GM12878 (cell line): ENCODE measurements around the gene MAP4K1. TPM values are rescaled to one million over a fixed set of nuclear protein-coding genes. Genes with fewer than 3 reads are reported as not detected.

Experiments used
- ATF3 ChIP-seq: IDR thresholded peaks from 2 replicates; pipeline ENCODE4 v1.6.1; 2011; ENCODE audit warnings: low read depth, mild to moderate bottlenecking, low read length, moderate library complexity, borderline replicate concordance; ENCODE audit errors: extremely low read depth
- CBX3 ChIP-seq: fragments of 200-600 bp; sonication (generic); IDR thresholded peaks from 2 replicates; pipeline ENCODE4 v1.6.1; 2016; ENCODE audit warnings: low read depth, borderline replicate concordance
- EP300 ChIP-seq, 2 experiments: fragments of 150-350 bp in 1 of 2; IDR thresholded peaks; 2 replicates each; pipeline ENCODE4 v1.6.1; 2011 to 2012; ENCODE audit warnings: low read depth in 2 of 2, low read length in 2 of 2, borderline replicate concordance in 1 of 2, improper control_type of control experiment in 1 of 2, inconsistent platforms in 1 of 2; ENCODE audit not compliant: control insufficient read depth in 1 of 2
- FOXK2 ChIP-seq: fragments of 450-650 bp; IDR thresholded peaks from 2 replicates; pipeline ENCODE4 v1.6.1; 2017; ENCODE audit warnings: mild to moderate bottlenecking, moderate library complexity
- IRF3 ChIP-seq: fragments of 450-650 bp; IDR thresholded peaks from 2 replicates; pipeline ENCODE4 v1.6.1; 2014; ENCODE audit warnings: mild to moderate bottlenecking
- IRF4 ChIP-seq: IDR thresholded peaks from 2 replicates; pipeline ENCODE4 v1.6.1; 2011; ENCODE audit warnings: low read depth, low read length
- JUNB ChIP-seq: IDR thresholded peaks from 2 replicates; pipeline ENCODE4 v1.6.1; 2016; ENCODE audit warnings: antibody characterized with exemption, mild to moderate bottlenecking
- MLLT1 ChIP-seq: fragments of 450-650 bp; IDR thresholded peaks from 2 replicates; pipeline ENCODE4 v1.6.1; 2016; ENCODE audit warnings: mild to moderate bottlenecking
- NR2C2 ChIP-seq: IDR thresholded peaks from 2 replicates; pipeline ENCODE4 v1.6.1; 2011; ENCODE audit warnings: borderline replicate concordance, low read depth; ENCODE audit not compliant: control insufficient read depth, insufficient read length
- PAX8 ChIP-seq: fragments of 450-650 bp; IDR thresholded peaks from 2 replicates; pipeline ENCODE4 v1.6.1; 2017; ENCODE audit warnings: mild to moderate bottlenecking, moderate library complexity
- POLR2A ChIP-seq: IDR thresholded peaks from 2 replicates; pipeline ENCODE4 v1.6.1; 2011; ENCODE audit warnings: low read depth, mild to moderate bottlenecking, low read length
- PRDM15 ChIP-seq: fragments of 450-650 bp; formaldehyde crosslinking; IDR thresholded peaks from 2 replicates; pipeline ENCODE4 v1.4.0; 2020; ENCODE audit warnings: mild to moderate bottlenecking, moderate library complexity
- RBBP5 ChIP-seq: fragments of 200-600 bp; sonication (generic); conservative IDR thresholded peaks from 2 replicates; pipeline ENCODE4 v1.6.1; 2016
- RELB ChIP-seq: fragments of 450-650 bp; IDR thresholded peaks from 2 replicates; pipeline ENCODE4 v1.6.1; 2017; ENCODE audit warnings: low read depth, mild to moderate bottlenecking, moderate library complexity
- RFX5 ChIP-seq: IDR thresholded peaks from 2 replicates; pipeline ENCODE4 v1.6.1; 2011; ENCODE audit warnings: low read depth, low read length, improper control_type of control experiment
- SMAD1 ChIP-seq: fragments of 450-650 bp; IDR thresholded peaks from 2 replicates; pipeline ENCODE4 v1.6.1; 2018; ENCODE audit warnings: mild to moderate bottlenecking, low read depth; ENCODE audit not compliant: partially characterized antibody
- SUPT20H ChIP-seq: IDR thresholded peaks from 2 replicates; pipeline ENCODE4 v1.6.1; 2011; ENCODE audit warnings: low read depth, mild to moderate bottlenecking, low read length, moderate library complexity, borderline replicate concordance; ENCODE audit not compliant: control insufficient read depth
- polyA plus RNA-seq, 11 experiments: library from polyadenylated mRNA; depleted of rRNA in 4 of 11; unstranded in 6 of 11; stranded (reverse) in 5 of 11; fragments of >200 nt; fragmentation: Nextera tagmentation in 4 of 11; fragmentation: Illumina TruSeq in 1 of 11; extraction: Ambion mirVana in 4 of 11; extraction: Trizol in 1 of 11; gene quantifications; 1 replicate in 1 of 11; 2 replicates in 10 of 11; pipeline versions ENCODE4 v1.2.1 to v1.2.3, GENCODE V29; 2011 to 2016; ENCODE audit warnings: inconsistent platforms in 2 of 11, missing spikeins in 2 of 11, low read depth in 1 of 11
- total RNA-seq, 4 experiments: library from RNA; depleted of rRNA in 3 of 4; stranded (reverse); fragments of >200 nt in 3 of 4; fragmentation: Illumina TruSeq in 1 of 4; extraction: Trizol in 1 of 4; gene quantifications; 2 replicates each; pipeline versions ENCODE4 v1.2.1 to v1.2.3, GENCODE V29; 2013 to 2021
- TF ChIP-seq, protein P1 (sequence below): fragments of 150-350 bp; IDR thresholded peaks from 2 replicates; pipeline ENCODE4 v1.6.1; 2014; ENCODE audit warnings: mild to moderate bottlenecking, low read depth, low read length
- TF ChIP-seq, protein P2 (sequence below): fragments of 450-650 bp; IDR thresholded peaks from 2 replicates; pipeline ENCODE4 v1.6.1; 2017; ENCODE audit warnings: borderline replicate concordance

The MAP4K1 gene
- total and polyA plus RNA-seq, 10 of the 15 experiments (the other 5 are each of a cell fraction or from before 2014, with no cell fraction given) = 39.2 to 306 (median 140) TPM

GRCh38 chr19:38647368-38647965, 29.7 kb upstream of the MAP4K1 start, which contains the start of gene ACTN4 (continued):
- no peak for TF ChIP-seq MLLT1
- no peak for TF ChIP-seq SUPT20H
- TF ChIP-seq IRF3 = no peak
- TF ChIP-seq PRDM15 (CRISPR knock-in tag) = no peak; the same call in 1 of the 2 replicates
- TF ChIP-seq JUNB = no peak
- no peak for TF ChIP-seq EP300 (IDR thresholded peaks at IDR 0.05; ENCODE audit: borderline replicate concordance in 1 of 2, control insufficient read depth in 1 of 2, low read depth in 2 of 2, low read length in 2 of 2)
- TF ChIP-seq, protein P1, sequence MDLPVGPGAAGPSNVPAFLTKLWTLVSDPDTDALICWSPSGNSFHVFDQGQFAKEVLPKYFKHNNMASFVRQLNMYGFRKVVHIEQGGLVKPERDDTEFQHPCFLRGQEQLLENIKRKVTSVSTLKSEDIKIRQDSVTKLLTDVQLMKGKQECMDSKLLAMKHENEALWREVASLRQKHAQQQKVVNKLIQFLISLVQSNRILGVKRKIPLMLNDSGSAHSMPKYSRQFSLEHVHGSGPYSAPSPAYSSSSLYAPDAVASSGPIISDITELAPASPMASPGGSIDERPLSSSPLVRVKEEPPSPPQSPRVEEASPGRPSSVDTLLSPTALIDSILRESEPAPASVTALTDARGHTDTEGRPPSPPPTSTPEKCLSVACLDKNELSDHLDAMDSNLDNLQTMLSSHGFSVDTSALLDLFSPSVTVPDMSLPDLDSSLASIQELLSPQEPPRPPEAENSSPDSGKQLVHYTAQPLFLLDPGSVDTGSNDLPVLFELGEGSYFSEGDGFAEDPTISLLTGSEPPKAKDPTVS = no peak
- TF ChIP-seq RBBP5 = no peak
- TF ChIP-seq RFX5 = no peak
- TF ChIP-seq IRF4 = no peak
- TF ChIP-seq NR2C2 = no peak
- TF ChIP-seq CBX3 = no peak
- TF ChIP-seq FOXK2 = no peak
- peak; percentile 99 for TF ChIP-seq POLR2A
- TF ChIP-seq, protein P2, sequence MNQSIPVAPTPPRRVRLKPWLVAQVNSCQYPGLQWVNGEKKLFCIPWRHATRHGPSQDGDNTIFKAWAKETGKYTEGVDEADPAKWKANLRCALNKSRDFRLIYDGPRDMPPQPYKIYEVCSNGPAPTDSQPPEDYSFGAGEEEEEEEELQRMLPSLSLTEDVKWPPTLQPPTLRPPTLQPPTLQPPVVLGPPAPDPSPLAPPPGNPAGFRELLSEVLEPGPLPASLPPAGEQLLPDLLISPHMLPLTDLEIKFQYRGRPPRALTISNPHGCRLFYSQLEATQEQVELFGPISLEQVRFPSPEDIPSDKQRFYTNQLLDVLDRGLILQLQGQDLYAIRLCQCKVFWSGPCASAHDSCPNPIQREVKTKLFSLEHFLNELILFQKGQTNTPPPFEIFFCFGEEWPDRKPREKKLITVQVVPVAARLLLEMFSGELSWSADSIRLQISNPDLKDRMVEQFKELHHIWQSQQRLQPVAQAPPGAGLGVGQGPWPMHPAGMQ = no peak
- TF ChIP-seq SMAD1 = no peak
- no peak for TF ChIP-seq ATF3
- TF ChIP-seq PAX8 = no peak
- no peak for TF ChIP-seq RELB
